HG02852 (cell line): ENCODE data around the gene LMAN1.

Source experiments
- ATAC-seq: cut with Tn5 transposase; IDR thresholded peaks from one replicate; pipeline ENCODE4 v1.9.1; 2021; ENCODE audit warnings: mild to moderate bottlenecking, moderate library complexity; ENCODE audit not compliant: unreplicated experiment

LMAN1 gene

DNA sequence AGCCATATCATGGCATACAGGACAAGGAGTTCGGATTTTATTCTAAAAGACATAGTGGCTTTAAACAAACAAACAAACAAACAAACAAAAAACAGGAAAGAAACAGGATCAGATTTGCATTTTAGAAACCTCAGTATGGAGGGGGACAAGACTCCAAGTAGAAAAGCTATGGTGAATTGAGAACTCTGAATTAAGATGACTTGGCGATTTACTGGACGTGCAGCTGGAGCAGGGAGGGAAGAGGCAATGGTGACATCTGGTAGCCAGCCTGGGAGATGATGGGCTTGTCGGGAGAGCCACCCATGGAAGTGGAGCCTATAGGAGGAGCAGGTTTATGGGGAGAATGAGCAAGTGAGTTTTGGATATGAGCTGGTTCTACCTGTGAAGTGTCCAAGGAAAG is 53.8 kb downstream of the LMAN1 start:
- ATAC-seq: no peak

DNA sequence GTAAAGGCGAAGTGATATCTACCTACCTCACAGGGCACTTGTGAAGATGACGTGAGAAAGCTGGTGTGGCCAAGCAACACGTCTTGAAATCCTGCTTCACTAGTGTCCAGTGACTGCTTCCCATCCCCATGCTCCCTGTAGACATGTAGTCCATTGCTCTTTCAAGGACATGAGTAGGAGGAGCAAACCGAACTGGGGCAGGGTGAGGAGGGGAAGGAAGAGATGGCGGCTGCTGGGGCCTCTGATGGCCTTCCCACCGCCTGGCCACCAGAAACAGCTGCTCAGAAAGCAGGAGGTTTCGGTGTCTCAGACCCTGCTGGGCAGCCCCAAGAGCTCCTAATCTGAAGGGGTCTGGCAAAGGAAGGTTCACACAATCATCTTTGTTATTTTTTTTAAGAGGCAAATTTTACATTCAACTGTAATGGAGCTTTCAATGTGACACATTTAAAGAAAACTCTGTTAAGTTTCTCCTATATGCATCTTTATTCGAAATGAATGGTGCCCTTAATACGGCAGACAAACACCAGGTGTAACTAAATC is 55.3 kb downstream of the LMAN1 start:
- no peak for ATAC-seq

DNA sequence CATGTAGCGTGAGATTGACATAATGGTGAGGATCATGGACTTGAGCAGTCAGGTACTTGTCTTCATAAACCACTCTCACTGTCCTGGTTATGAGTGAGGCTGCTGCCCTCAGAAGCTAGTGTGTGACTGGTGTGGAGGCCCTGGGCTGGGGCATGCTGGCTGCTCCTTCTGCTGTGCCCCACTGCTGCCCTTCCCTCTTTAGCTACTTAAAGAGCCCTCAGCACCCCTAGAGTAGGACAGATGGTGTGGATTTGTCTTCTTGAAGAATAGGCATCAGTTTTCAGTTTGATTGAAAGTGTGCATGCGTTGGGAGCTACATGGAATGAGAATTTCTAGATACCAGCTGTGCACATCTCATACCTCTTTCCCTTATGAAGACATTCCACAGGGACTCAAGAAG is 56.1 kb downstream of the LMAN1 start:
- ATAC-seq: no peak

DNA sequence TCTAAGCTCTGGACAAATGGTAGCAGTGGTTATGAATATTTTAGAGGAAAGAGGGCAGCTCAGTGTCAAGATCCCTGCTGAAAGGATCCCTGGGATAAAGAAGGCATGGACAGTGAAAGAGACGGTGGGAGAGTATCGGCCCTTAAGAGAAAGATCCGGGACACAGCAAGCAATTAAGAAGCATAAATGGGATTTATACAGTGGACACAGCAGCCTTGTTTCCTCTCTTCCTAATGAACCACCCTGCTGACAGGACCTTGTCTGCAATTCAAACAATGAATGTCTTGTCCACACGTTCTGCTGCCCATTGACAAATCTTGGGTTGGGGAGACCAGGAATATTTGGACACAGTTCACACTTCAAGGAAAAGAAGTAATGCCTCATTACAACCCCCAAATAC is 57.1 kb downstream of the LMAN1 start:
- ATAC-seq: no peak

DNA sequence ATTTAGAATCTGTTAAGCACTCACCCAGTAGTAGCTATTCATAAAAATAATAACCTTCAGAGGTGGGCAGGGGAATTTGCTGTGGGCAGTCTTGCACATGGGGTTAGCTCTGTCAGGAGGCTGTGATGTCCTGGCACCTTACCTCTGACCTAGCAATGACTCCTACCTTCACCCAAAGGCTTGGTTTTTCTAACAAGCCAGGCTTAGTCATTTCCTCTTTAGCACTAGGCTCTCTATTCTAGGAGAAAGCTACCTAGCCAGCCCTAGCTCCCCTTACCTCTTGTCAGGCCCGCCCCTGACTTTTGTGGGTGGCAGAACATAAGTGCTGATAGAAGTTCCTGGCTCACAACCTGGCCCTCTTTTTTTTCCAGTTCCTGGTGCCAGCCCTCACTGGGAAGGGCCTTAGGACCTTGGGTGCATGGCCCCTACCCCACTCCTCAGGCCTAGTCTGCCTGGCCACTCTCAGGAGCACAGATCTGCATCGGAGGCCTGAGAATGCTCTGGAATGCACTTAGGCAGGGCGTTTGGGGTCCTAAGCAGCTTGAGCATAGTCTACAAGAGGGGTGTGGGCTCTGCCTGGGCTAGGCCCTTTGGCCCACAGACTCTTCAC is 58.3 kb downstream of the LMAN1 start:
- ATAC-seq: no peak

DNA sequence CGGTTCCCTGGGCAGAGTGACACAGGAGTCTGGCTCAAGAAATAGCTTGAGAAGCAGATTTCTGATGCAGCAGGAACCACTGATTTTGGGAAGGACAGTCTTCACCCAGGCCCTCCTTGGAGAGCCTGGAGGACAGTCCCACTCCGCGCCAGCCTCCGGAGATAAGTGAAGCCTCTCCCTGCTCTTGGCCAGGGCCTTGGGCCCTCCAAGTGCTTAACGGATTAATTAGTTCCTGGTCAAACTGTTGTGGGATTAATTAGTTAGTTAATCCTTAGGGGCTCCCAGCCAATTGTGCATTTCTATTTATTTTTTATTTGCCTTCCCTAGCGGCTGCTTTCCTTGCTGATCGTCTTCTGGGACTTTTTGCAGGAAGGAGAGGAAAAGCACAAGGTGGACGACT is 60.2 kb downstream of the LMAN1 start:
- ATAC-seq: no peak

DNA sequence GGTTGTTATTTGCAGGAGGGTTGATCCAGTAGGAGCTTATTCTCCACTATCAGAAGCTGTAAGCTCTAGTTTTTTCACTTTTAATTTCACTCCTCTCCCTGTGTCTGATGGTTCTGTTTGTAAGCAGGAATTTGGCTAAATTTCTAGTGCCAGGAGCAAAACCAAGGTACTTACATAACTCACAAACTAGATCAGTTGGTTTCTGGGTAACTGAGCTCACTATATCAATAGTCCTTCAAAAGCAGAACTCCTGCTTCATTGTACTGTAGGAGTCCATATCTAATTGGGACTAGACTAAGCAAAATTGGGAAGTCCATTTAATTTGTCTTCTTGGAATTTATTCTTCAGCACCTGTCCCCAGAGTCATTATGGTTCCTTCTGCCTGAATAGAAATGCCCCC is 65.7 kb downstream of the LMAN1 start:
- ATAC-seq: no peak

DNA sequence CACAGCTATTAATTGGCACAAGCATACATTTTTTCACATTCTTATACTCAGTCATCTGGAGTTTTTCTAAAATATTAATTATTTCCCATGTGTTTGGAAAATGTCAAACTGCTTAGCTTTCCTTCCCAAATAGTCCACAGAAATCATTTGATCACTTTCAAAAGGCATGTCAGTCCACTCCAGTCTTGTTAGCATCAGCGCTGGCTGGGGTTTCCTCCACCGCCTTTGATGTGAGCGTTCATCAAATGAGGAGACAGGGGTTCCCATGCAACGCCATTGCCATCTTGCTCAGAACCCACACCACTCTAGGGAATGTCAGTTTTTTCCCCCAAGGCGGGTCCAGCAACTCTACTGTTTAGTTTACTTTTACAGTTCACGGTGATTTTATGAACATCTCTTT is 72.7 kb downstream of the LMAN1 start:
- ATAC-seq: no peak

DNA sequence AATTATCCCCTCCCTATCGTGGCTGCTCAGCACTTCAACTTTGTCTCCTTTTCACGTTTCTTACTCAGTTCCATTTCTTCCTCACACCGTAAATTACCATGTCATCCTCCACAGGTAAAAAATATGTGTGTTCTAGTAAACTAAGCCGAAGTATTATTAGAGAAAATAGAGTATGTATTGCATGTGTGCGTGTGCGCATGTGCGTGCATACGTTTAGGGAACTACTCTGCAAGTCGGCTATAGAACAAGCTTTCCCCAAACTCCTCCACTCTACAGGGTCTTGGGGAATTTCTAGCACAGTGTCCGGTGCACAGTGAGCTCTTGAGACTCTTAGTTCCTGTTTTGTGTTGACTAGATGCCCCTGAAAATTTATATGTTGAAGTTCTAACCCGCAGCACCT is 76.7 kb downstream of the LMAN1 start:
- ATAC-seq: no peak

DNA sequence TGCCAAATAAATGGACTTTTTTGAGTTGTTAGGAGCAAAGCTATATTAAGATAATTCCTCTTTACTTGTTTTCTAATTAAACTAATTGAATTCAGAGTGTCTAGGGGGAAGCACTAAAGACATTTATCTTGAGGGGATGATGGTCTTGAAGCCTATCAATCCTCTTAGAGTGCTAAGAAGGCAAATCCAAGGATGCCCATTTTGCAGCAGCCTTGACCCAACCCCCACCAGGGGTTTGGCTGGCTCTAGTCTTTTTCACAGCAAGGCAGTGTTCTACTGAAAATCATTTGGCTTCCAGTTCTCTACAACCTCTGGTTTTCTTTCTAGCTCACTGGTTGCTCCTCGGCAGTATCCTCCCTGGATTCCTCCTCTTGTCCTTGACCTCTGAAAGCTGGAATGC is 79.3 kb downstream of the LMAN1 start:
- no peak for ATAC-seq

DNA sequence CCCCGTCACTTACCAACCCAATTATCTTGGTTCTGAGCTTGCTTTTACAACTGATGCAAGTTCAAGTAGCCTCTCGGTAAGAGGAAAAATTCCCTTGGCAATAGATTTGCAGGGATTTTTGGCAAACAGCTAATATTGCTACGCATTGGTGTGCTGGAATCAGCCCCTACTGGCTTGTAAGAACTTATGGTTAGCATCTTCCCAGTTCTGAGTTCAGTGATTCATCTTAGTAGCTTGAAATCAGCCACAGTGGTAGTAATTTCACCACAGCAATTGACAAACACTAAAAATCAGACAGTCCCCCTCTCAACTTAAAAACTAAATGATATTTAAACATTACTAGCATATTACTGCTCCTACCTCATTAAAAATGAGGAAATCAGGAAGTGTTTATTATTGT is 79.9 kb downstream of the LMAN1 start:
- ATAC-seq: no peak

DNA sequence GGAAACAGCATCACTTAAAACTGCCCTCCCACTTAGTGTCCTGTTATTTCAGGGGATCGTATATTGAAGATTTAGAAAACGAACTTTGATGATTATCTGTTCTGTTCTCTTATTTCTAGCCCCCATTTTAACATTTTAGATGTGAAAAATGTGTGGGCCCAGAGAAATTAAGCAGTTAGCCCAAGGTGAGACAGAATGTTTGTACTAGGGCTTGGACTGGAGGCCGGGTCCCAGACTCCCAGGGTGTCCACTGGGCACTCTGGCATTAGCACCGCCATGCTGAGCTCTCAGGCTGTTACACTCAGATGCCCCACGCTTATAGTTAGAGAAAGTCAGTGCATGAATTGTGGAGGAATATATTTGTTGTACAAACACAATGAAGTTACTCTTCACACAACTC is 80.3 kb downstream of the LMAN1 start:
- no peak for ATAC-seq
